ENCODE measurements around the gene COL16A1.

DNA sequence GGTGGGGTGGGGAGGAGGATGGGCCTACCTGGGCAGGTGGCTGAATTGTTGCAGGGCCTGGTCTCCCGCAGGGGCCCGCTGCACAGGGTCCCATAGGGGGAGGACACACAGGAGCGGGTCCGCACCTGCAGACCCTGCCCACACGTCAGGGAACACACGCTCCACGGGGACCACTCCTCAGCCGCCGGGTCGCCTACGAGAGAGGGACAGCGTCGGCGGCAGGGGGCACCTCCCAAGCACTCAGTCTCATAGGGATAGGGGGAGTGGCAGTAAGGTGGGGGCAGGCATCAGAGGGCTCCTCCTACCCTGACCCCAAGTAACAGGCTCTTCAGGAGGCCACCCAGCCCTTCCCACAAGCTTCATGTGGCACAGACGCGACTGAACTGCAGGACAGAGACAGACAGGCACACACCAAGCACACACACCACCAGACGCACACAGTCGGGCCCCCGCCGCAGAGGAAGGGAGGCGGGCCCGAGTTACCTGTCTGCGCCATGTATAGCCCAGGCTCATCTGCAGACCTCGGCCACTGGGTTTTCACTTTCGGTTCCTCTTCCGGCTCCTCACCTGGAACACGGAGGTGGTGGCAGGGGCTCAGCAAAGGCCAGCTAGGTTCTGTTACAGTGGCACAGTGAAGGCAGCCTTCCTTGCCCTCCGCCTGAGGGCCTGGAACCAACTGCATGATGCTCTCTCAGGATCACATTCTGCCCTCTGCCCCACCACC lies 40.5 kb upstream of the COL16A1 start:
- TF ChIP-seq, protein P1, sequence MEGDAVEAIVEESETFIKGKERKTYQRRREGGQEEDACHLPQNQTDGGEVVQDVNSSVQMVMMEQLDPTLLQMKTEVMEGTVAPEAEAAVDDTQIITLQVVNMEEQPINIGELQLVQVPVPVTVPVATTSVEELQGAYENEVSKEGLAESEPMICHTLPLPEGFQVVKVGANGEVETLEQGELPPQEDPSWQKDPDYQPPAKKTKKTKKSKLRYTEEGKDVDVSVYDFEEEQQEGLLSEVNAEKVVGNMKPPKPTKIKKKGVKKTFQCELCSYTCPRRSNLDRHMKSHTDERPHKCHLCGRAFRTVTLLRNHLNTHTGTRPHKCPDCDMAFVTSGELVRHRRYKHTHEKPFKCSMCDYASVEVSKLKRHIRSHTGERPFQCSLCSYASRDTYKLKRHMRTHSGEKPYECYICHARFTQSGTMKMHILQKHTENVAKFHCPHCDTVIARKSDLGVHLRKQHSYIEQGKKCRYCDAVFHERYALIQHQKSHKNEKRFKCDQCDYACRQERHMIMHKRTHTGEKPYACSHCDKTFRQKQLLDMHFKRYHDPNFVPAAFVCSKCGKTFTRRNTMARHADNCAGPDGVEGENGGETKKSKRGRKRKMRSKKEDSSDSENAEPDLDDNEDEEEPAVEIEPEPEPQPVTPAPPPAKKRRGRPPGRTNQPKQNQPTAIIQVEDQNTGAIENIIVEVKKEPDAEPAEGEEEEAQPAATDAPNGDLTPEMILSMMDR (conservative IDR thresholded peaks at IDR 0.05; ENCODE audit: low read length) = no peak
- TF ChIP-seq EZH2phosphoT487 (IDR thresholded peaks at IDR 0.05; ENCODE audit: borderline replicate concordance) = no peak

Data from Loucy (cell line).